CD4-positive, alpha-beta T cell (primary cell): ENCODE measurements around the gene PRKACA. TPM values are rescaled to one million over a fixed set of nuclear protein-coding genes. Genes with fewer than 3 reads are reported as not detected.

Experiments
- ATAC-seq: fragments of 200-7000 bp; cut with Tn5 transposase; one replicate; pipeline ENCODE4 v1.10.0; 2022; ENCODE audit warnings: mild to moderate bottlenecking; ENCODE audit not compliant: poor library complexity
- CTCF ChIA-PET: fragments of 350-600 bp; sonication (Branson Sonifier 250); formaldehyde crosslinking; loops from one replicate; lab custom pipeline; 2021; ENCODE audit warnings: antibody characterized with exemption, inconsistent platforms; lab: Charles Lee
- POLR2A ChIA-PET: fragments of 350-600 bp; sonication (Branson Sonifier 250); formaldehyde crosslinking; loops from one replicate; lab custom pipeline; 2021; ENCODE audit warnings: antibody characterized with exemption, inconsistent platforms; lab: Charles Lee
- DNase-seq, 14 experiments: peaks; one replicate each; pipeline ENCODE4 v3.0.0-alpha.2; 2013 to 2020; ENCODE audit warnings: mixed read lengths in 2 of 14
- H3K27ac ChIP-seq, 2 donors: one replicate each; pipeline versions ENCODE4 v1.5.1 to v1.7.0; 2013; ENCODE audit warnings: low read length in 2 of 2, low read depth in 1 of 2, mild to moderate bottlenecking in 1 of 2
- H3K27me3 ChIP-seq, 2 experiments: 1 replicate in 1 of 2; 2 replicates in 1 of 2; pipeline versions ENCODE4 v1.6.1 to v1.7.0; 2013; ENCODE audit warnings: low read length in 2 of 2, control low read depth in 1 of 2, mild to moderate bottlenecking in 1 of 2, moderate library complexity in 1 of 2; ENCODE audit not compliant: insufficient read depth in 2 of 2, control insufficient read depth in 1 of 2
- H3K36me3 ChIP-seq: one replicate; pipeline ENCODE4 v1.6.1; 2013; ENCODE audit warnings: low read length, control low read depth; ENCODE audit not compliant: insufficient read depth
- H3K4me1 ChIP-seq: one replicate; pipeline ENCODE4 v1.6.1; 2013; ENCODE audit warnings: low read length, control low read depth; ENCODE audit not compliant: insufficient read depth
- H3K4me3 ChIP-seq: one replicate; pipeline ENCODE4 v1.5.1; 2013; ENCODE audit warnings: mild to moderate bottlenecking, low read length, moderate library complexity
- H3K9me3 ChIP-seq, 2 experiments: 1 replicate in 1 of 2; 2 replicates in 1 of 2; pipeline versions ENCODE4 v1.6.1 to v1.7.0; 2013; ENCODE audit warnings: low read length in 2 of 2, mild to moderate bottlenecking in 2 of 2, control low read depth in 1 of 2, moderate library complexity in 1 of 2; ENCODE audit not compliant: control insufficient read depth in 1 of 2, insufficient read depth in 1 of 2
- H3K27ac Mint-ChIP-seq: one replicate; pipeline ENCODE4 v1.8.0; 2020; ENCODE audit warnings: mixed read lengths
- H3K27me3 Mint-ChIP-seq: one replicate; pipeline ENCODE4 v1.8.0; 2021; ENCODE audit warnings: mixed read lengths
- H3K36me3 Mint-ChIP-seq: one replicate; pipeline ENCODE4 v1.8.0; 2021; ENCODE audit warnings: low read depth, mixed read lengths
- H3K4me1 Mint-ChIP-seq: one replicate; pipeline ENCODE4 v1.8.0; 2021; ENCODE audit warnings: low read depth, mixed read lengths
- H3K4me3 Mint-ChIP-seq: one replicate; pipeline ENCODE4 v1.8.0; 2020; ENCODE audit warnings: mild to moderate bottlenecking, mixed read lengths
- H3K9me3 Mint-ChIP-seq: one replicate; pipeline ENCODE4 v1.8.0; 2020; ENCODE audit warnings: mixed read lengths
- intact Hi-C, 2 experiments: fragments of 100-400 bp; cut with DNase I in 1 of 2; cut with micrococcal nuclease in 1 of 2; formaldehyde crosslinking; loops; one replicate each; pipeline versions ENCODE4 v1.15.1 to v1.9.0; 2023 to 2025; cut with DNase I, micrococcal nuclease
- total RNA-seq, 174 experiments: library from RNA in 2 of 174; stranded (reverse) in 2 of 174; gene quantifications; one replicate each; pipeline ENCODE4 v1.2.3 and lab custom pipeline; 2021 to 2026
- TF ChIP-seq, protein P1 (sequence below): fragments of 200-600 bp; IDR thresholded peaks from one replicate; pipeline ENCODE4 v1.8.0; 2022; ENCODE audit warnings: antibody characterized with exemption, mild to moderate bottlenecking

PRKACA gene
- total RNA-seq, 2 experiments from 2014 or later, result 27.4 to 29.8 TPM

DNA sequence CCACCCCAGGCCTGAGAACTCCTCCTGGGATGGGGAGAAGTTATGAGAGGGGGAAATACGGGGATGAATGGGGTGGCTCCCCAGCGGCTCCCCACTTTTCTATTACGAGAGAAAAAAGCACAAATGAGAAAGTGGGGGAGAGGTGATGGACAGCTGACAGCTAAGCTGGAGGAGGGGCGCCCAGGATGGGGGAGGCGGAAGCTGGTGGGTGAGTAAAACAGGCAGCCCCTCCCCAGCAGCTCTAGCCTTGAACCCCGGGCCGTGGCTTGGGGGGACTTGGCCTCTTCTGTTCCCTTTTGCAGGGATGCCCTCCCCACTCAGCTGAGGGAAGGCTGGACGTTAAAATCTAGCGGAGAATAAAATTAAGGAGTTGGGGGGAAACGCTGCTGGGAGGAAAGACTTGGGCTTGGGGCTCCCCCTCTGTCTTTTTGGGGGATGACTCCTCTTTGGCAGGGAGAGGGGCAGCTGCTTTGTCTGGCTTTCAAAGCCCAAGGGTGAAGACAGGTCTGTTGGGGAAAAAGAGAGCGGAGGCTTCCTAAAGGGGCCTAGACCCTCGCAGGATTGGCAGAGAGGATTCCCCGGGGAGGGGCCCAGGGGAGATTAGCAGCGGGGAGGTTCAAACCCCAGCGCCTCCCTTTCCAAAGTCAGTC lies 25.6 kb downstream of the PRKACA start:
- DNase-seq (peak in 8 of 14 experiments; percentile 38 to 65 (median 54)), ATAC-seq (peak; percentile 11)
- TF ChIP-seq, protein P1, sequence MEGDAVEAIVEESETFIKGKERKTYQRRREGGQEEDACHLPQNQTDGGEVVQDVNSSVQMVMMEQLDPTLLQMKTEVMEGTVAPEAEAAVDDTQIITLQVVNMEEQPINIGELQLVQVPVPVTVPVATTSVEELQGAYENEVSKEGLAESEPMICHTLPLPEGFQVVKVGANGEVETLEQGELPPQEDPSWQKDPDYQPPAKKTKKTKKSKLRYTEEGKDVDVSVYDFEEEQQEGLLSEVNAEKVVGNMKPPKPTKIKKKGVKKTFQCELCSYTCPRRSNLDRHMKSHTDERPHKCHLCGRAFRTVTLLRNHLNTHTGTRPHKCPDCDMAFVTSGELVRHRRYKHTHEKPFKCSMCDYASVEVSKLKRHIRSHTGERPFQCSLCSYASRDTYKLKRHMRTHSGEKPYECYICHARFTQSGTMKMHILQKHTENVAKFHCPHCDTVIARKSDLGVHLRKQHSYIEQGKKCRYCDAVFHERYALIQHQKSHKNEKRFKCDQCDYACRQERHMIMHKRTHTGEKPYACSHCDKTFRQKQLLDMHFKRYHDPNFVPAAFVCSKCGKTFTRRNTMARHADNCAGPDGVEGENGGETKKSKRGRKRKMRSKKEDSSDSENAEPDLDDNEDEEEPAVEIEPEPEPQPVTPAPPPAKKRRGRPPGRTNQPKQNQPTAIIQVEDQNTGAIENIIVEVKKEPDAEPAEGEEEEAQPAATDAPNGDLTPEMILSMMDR, result no peak
- Histone ChIP-seq H3K9me3 (peaks cover 5 to 7% of the 10 kb centered on the region in 2 experiments), H3K27me3 (no peaks in the 10 kb centered on the region), H3K4me1 (peaks cover 21% of the 10 kb centered on the region), H3K27ac (peak overlapping the region; percentile 43 to 84), H3K4me3 (peak overlapping the region; percentile 71), H3K36me3 (peaks cover 18% of the 10 kb centered on the region)
- CTCF ChIA-PET, result interaction anchor here (0.6 to 2.2 kb wide), 4 partner anchors 20 to 304 kb away, joined by 3 to 8 read pairs (median 4); partner anchors contain the start of genes ASF1B and MISP3
- intact Hi-C loops, result loop anchor here (1.0 to 2.0 kb wide), 3 partner anchors 23 to 43 kb away; partner anchors contain the start of gene PRKACA (in 1 of the 2)
- Mint-ChIP-seq H3K9me3 (peaks cover 4% of the 10 kb centered on the region), H3K4me3 (peak overlapping the region; percentile 100), H3K36me3 (peaks cover 39% of the 10 kb centered on the region), H3K27ac (peak overlapping the region; percentile 87), H3K27me3 (no peaks in the 10 kb centered on the region), H3K4me1 (peaks cover 27% of the 10 kb centered on the region)
- POLR2A ChIA-PET, result interaction anchor here (0.8 to 3.6 kb wide), 9 partner anchors 10 to 1300 kb away, joined by 3 to 39 read pairs (median 6); partner anchors contain the start of genes ASF1B, IL27RA, JUNB and MISP3

DNA sequence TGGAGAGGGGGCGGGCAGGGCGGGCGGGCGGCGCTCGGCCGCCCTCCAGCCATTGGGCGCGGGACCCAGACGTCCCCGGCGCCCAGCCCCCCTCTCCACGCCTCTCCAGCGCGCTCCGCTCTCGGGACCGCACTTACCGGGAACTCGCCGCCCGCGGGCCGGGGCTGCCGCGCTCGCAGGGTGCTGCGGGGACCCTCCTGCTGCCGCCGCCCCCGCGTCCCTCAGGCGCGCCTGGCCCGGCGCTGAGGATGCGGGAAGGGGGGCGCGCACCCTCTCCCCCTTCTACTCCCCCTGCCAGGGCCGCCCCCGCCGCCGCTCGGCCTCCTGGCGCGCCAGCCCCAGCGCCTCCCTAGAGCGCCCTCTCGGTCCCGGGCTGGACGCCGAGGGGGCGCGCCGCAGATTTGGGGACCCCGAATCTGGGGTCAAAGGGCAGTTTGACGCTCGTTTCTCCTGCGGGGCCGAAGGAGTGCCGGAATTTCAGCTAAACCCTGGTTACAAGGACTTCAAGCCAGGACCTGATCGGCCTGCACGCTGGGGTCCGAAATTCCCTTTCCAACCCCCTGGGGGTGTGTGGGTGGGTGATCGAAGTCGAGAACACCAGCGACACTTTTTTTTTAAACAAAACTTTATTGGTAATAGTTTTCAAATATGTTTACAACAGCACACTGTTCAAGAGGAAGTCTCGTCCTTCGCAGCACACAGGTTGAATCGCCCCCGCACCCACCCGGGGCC lies 26.3 kb downstream of the PRKACA start:
- peaks cover 21% of the 10 kb centered on the region for H3K4me1 ChIP-seq
- CTCF ChIA-PET, result interaction anchor here (0.6 to 2.2 kb wide), 3 partner anchors 19 to 304 kb away, joined by 3 to 8 read pairs (median 5); partner anchors contain the start of genes ASF1B and MISP3
- Mint-ChIP-seq H3K9me3 (peaks cover 4% of the 10 kb centered on the region), H3K4me1 (peaks cover 27% of the 10 kb centered on the region), H3K4me3 (peak overlapping the region; percentile 100), H3K36me3 (peaks cover 33% of the 10 kb centered on the region), H3K27me3 (no peaks in the 10 kb centered on the region), H3K27ac (peak overlapping the region; percentile 87)
- peak overlapping the region; percentile 43 to 84 for H3K27ac ChIP-seq
- H3K9me3 ChIP-seq, result peaks cover 5 to 7% of the 10 kb centered on the region in 2 experiments
- POLR2A ChIA-PET, result interaction anchor here (0.8 to 3.6 kb wide), 9 partner anchors 9 to 1300 kb away, joined by 3 to 39 read pairs (median 6); partner anchors contain the start of genes ASF1B, IL27RA, JUNB and MISP3
- intact Hi-C loops, result loop anchor here in 1 of 2 experiments (1.0 kb wide), 1 partner anchor 26 kb away; the partner anchor contains the start of gene PRKACA
- H3K27me3 ChIP-seq, result no peaks in the 10 kb centered on the region
- DNase-seq (peak; percentile 37 to 85 (median 58)), ATAC-seq (peak; percentile 49)
- peaks cover 12% of the 10 kb centered on the region for H3K36me3 ChIP-seq
- TF ChIP-seq, protein P1, result peak; percentile 27
- peak overlapping the region; percentile 71 for H3K4me3 ChIP-seq

DNA sequence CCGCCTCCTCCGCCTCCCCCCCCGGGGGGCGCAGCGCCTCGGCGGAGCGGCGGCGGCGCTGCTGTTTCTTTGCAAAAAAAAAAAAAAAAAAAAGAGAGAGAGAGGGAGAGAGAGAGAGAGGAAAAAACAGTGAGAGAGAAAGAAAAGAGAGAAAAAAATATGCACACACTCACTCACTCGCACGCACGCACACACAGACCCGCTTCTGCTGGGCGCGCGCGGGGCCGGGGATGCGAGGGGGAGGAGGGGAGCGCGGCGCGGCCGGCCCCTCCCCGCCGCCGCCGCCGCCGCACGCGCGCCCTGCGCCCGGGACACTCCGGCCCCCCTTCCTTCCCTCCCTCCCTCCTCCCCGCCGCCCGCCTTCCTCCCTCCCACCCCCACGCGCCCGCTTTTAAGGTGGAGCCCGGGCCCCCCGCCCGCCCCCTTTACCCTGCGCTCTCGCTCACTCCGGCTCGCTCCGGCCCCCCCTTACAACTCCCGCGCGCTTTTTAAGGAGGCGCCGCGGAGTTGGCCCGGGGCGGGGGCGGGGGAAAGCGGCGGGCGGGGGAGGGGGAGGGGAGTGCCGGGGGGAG lies 27.0 kb downstream of the PRKACA start, which contains the start of gene SAMD1:
SAMD1 (minus strand) TSS at position 243 of the 572 bp plus-strand sequence.
- no peaks in the 10 kb centered on the region for H3K27me3 Mint-ChIP-seq
- H3K27ac Mint-ChIP-seq, result peak within 1 kb of the TSS; percentile 87
- Histone ChIP-seq H3K27ac (peak within 1 kb of the TSS; percentile 43 to 84), H3K4me3 (peak within 1 kb of the TSS; percentile 71), H3K27me3 (no peaks in the 10 kb centered on the region), H3K4me1 (peaks cover 21% of the 10 kb centered on the region), H3K9me3 (peaks cover 5 to 7% of the 10 kb centered on the region in 2 experiments), H3K36me3 (peaks cover 12% of the 10 kb centered on the region)
- peak; percentile 62 for ATAC-seq
- DNase-seq, result peak; percentile 75 to 95 (median 87)
- TF ChIP-seq, protein P1, result no peak
- H3K4me1 Mint-ChIP-seq, result peaks cover 27% of the 10 kb centered on the region
- peak within 1 kb of the TSS; percentile 100 for H3K4me3 Mint-ChIP-seq
- CTCF ChIA-PET, result interaction anchor here (1.0 to 3.9 kb wide), 3 partner anchors 18 to 46 kb away, joined by 5 to 14 read pairs (median 8); partner anchors contain the start of genes ASF1B and MISP3
- POLR2A ChIA-PET, result interaction anchor here (0.9 to 3.6 kb wide), 7 partner anchors 9 to 973 kb away, joined by 3 to 39 read pairs (median 3); partner anchors contain the start of genes ASF1B, NACC1 and PRKACA
- intact Hi-C loops, result loop anchor here in 1 of 2 experiments (1.0 kb wide), 1 partner anchor 27 kb away; the partner anchor contains the start of gene PRKACA
- peaks cover 4% of the 10 kb centered on the region for H3K9me3 Mint-ChIP-seq
- H3K36me3 Mint-ChIP-seq, result peaks cover 33% of the 10 kb centered on the region
